ENCODE data around the gene SNAPC4.

DNA sequence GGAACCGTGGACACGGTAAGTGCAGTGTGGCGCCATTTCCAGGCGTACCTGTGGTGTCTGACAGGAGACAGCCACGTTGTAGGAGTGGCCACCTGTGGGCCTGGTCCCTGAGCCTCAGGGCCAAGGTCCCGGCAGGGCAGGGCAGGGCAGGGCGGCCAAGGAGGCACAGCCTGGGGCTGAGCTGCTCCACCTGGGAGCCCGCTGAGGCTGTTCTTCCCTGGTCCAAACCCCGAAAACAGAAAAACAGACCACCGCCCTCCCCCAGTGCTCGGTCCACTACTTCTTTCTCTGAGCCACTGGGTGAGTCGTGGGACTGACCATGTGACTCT, 19.1 kb upstream of the SNAPC4 start:
- TF ChIP-seq, protein P1, sequence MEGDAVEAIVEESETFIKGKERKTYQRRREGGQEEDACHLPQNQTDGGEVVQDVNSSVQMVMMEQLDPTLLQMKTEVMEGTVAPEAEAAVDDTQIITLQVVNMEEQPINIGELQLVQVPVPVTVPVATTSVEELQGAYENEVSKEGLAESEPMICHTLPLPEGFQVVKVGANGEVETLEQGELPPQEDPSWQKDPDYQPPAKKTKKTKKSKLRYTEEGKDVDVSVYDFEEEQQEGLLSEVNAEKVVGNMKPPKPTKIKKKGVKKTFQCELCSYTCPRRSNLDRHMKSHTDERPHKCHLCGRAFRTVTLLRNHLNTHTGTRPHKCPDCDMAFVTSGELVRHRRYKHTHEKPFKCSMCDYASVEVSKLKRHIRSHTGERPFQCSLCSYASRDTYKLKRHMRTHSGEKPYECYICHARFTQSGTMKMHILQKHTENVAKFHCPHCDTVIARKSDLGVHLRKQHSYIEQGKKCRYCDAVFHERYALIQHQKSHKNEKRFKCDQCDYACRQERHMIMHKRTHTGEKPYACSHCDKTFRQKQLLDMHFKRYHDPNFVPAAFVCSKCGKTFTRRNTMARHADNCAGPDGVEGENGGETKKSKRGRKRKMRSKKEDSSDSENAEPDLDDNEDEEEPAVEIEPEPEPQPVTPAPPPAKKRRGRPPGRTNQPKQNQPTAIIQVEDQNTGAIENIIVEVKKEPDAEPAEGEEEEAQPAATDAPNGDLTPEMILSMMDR (IDR thresholded peaks at IDR 0.05; ENCODE audit: low read depth, low read length), result no peak
- TF ChIP-seq POLR2A (IDR thresholded peaks at IDR 0.05; ENCODE audit: extremely low read depth, insufficient read length), result no peak
